HepG2 (cell line): ENCODE measurements around the gene STRA6. TPM values are rescaled to one million over a fixed set of nuclear protein-coding genes. Genes with fewer than 3 reads are reported as not detected.

Experiments
- ATAC-seq: fragments of 200-7000 bp; cut with Tn5 transposase; 3 replicates; pipeline ENCODE4 v1.9.1; 2020; ENCODE audit warnings: mild to moderate bottlenecking, moderate library complexity
- BruUV-seq: library from RNA; stranded (reverse); fragments of 400-500 nt; replicated peaks from 2 replicates; lab custom pipeline; 2021; lab: Mats Ljungman, UMichigan
- CTCF ChIA-PET: fragments of 300-600 bp; formaldehyde crosslinking; extraction: SDS; loops from one replicate; lab custom pipeline; 2021; ENCODE audit warnings: low total read pairs, inconsistent platforms, low intra/inter-chr PET ratio; lab: Yijun Ruan, JAX
- POLR2A ChIA-PET: fragments of 350-600 bp; sonication (Branson Sonifier 250); formaldehyde crosslinking; loops from one replicate; lab custom pipeline; 2020; ENCODE audit warnings: antibody characterized with exemption, inconsistent platforms; lab: Yijun Ruan, JAX
- DNase-seq: peaks from one replicate; pipeline ENCODE4 v3.0.0-alpha.2; 2015; ENCODE audit warnings: low spot score
- FAIRE-seq: peaks from 3 replicates; lab custom pipeline; 2011; peaks lifted over from hg19 to GRCh38; lab: Jason Lieb, UNC
- H2AFZ ChIP-seq: one replicate; pipeline ENCODE4 v1.6.1; 2011; ENCODE audit warnings: low read length, inconsistent platforms
- H3K27ac ChIP-seq: fragments of 300-600 bp; 3 replicates; pipeline ENCODE4 v1.8.0; 2011; ENCODE audit warnings: mixed run types, mild to moderate bottlenecking, mixed read lengths, low read length, inconsistent platforms; ENCODE audit not compliant: insufficient read depth; ENCODE audit errors: extremely low read length
- H3K27me3 ChIP-seq, 2 experiments: fragments of 200-600 bp in 1 of 2; 2 replicates in 1 of 2; 3 replicates in 1 of 2; pipeline versions ENCODE4 v1.6.0 to v1.8.0; 2011; ENCODE audit warnings: low read length in 2 of 2, mild to moderate bottlenecking in 2 of 2, moderate library complexity in 2 of 2, inconsistent platforms in 1 of 2; ENCODE audit not compliant: insufficient read depth in 2 of 2, control insufficient read depth in 1 of 2
- H3K36me3 ChIP-seq, 2 experiments: fragments of 200-600 bp in 1 of 2; replicated peaks in 1 of 2; 2 replicates in 1 of 2; 3 replicates in 1 of 2; pipeline versions ENCODE4 v1.5.1 to v1.8.0; 2011; ENCODE audit warnings: low read length in 2 of 2, inconsistent platforms in 1 of 2; ENCODE audit not compliant: insufficient read depth in 2 of 2, control insufficient read depth in 1 of 2
- H3K4me1 ChIP-seq: 2 replicates; pipeline ENCODE4 v1.5.1; 2012; ENCODE audit warnings: low read length, inconsistent platforms; ENCODE audit not compliant: insufficient read depth
- H3K4me2 ChIP-seq: 2 replicates; pipeline ENCODE4 v1.6.0; 2011; ENCODE audit warnings: low read depth, low read length, inconsistent platforms
- H3K4me3 ChIP-seq, 3 experiments: fragments of 200-600 bp in 1 of 3; sonication (generic), shearing (Covaris generic) in 1 of 3; replicated peaks in 1 of 3; 2 replicates each; pipeline ENCODE4 v1.5.1; 2011 to 2016; ENCODE audit warnings: low read length in 3 of 3, inconsistent platforms in 2 of 3, low read depth in 2 of 3, mild to moderate bottlenecking in 2 of 3, control low read depth in 1 of 3, mixed read lengths in 1 of 3; ENCODE audit not compliant: insufficient read depth in 1 of 3
- H3K79me2 ChIP-seq: one replicate; pipeline ENCODE4 v1.6.1; 2011; ENCODE audit warnings: low read length, inconsistent platforms; ENCODE audit not compliant: insufficient read depth
- H3K9ac ChIP-seq: 2 replicates; pipeline ENCODE4 v1.6.0; 2011; ENCODE audit warnings: mild to moderate bottlenecking, low read depth, low read length, inconsistent platforms; ENCODE audit not compliant: insufficient read depth
- H3K9me3 ChIP-seq: 2 replicates; pipeline ENCODE4 v1.5.1; 2012; ENCODE audit warnings: mild to moderate bottlenecking, low read length
- H4K20me1 ChIP-seq: 2 replicates; pipeline ENCODE4 v1.6.0; 2011; ENCODE audit warnings: inconsistent platforms, mild to moderate bottlenecking, low read length, moderate library complexity; ENCODE audit not compliant: insufficient read depth
- CBX5 ChIP-seq: sonication (generic); formaldehyde crosslinking; IDR thresholded peaks from 2 replicates; pipeline ENCODE4 v1.4.0; 2020; ENCODE audit warnings: missing genetic modification reagents, borderline replicate concordance
- FOXP4 ChIP-seq: sonication (generic); formaldehyde crosslinking; IDR thresholded peaks from 2 replicates; pipeline ENCODE4 v1.4.0; 2020; ENCODE audit warnings: missing genetic modification reagents
- KLF13 ChIP-seq: sonication (generic); formaldehyde crosslinking; IDR thresholded peaks from 2 replicates; pipeline ENCODE4 v1.4.0; 2020; ENCODE audit warnings: mild to moderate bottlenecking, missing genetic modification reagents
- ZBTB25 ChIP-seq: IDR thresholded peaks from 2 replicates; pipeline ENCODE4 v1.6.1; 2018; ENCODE audit warnings: missing genetic modification reagents
- ZBTB37 ChIP-seq: sonication (generic); formaldehyde crosslinking; IDR thresholded peaks from 2 replicates; pipeline ENCODE4 v1.4.0; 2020; ENCODE audit warnings: mild to moderate bottlenecking, missing genetic modification reagents
- ZNF136 ChIP-seq: sonication (generic); formaldehyde crosslinking; IDR thresholded peaks from 2 replicates; pipeline ENCODE4 v1.8.1; 2022; ENCODE audit warnings: low read depth, mild to moderate bottlenecking, moderate library complexity, missing genetic modification reagents
- ZNF703 ChIP-seq: sonication (generic); formaldehyde crosslinking; IDR thresholded peaks from 2 replicates; pipeline ENCODE4 v1.5.1; 2020; ENCODE audit warnings: missing genetic modification reagents, mild to moderate bottlenecking, moderate library complexity, borderline replicate concordance
- WGBS: methylation state at CpG from one replicate; pipeline ENCODE4 v1.1.6; 2017; ENCODE audit warnings: low lambda C conversion rate; 5-methylcytosine and 5-hydroxymethylcytosine counted together
- in situ Hi-C: cut with HindIII; loops from 2 replicates; pipeline ENCODE4 v1.10.0; 2017; ENCODE audit warnings: low pct_unique_long_range_greater_than_20kb; ENCODE audit not compliant: extremely low pct_ligation_motif_present
- intact Hi-C: fragments of 100-400 bp; cut with micrococcal nuclease; formaldehyde crosslinking; loops from one replicate; pipeline ENCODE4 v1.10.0; 2022; ENCODE audit not compliant: unreplicated experiment
- polyA plus RNA-seq, 8 experiments: library from polyadenylated mRNA; depleted of rRNA in 3 of 8; stranded (reverse) in 7 of 8; unstranded in 1 of 8; fragments of >200 nt; fragmentation: Illumina TruSeq in 4 of 8; extraction: Trizol in 4 of 8; gene quantifications; 2 replicates each; pipeline versions ENCODE4 v1.2.1 to v1.2.3, GENCODE V29; 2011 to 2016; ENCODE audit warnings: low read depth in 4 of 8, missing spikeins in 1 of 8, mixed read lengths in 1 of 8; ENCODE audit not compliant: insufficient read depth in 1 of 8
- total RNA-seq, 5 experiments: library from RNA; depleted of rRNA; stranded (reverse); fragments of >200 nt; fragmentation: Illumina TruSeq; extraction: Trizol; gene quantifications; 2 replicates each; pipeline ENCODE4 v1.2.3, GENCODE V29; 2016; ENCODE audit warnings: low read depth in 1 of 5

The STRA6 gene
- total and polyA plus RNA-seq, 2 of the 13 experiments (the other 11 are each of a cell fraction or from before 2014, with no cell fraction given) = 1.6 to 2.1 TPM

- H3K27me3 ChIP-seq = no peaks in the 10 kb centered on the region
- H2AFZ ChIP-seq = no peak overlapping the region
- no peak overlapping the region for H3K4me3 ChIP-seq
- ATAC-seq = no peak
- POLR2A ChIA-PET = no interaction called here
- no TSS peak for BruUV-seq
- no peaks in the 10 kb centered on the region for H3K9me3 ChIP-seq
- H3K27ac ChIP-seq = no peak overlapping the region
- in situ Hi-C loops = no loop called here
- H4K20me1 ChIP-seq = no peaks in the 10 kb centered on the region
- FAIRE-seq = no peak
- 41% methylated on average over 5 of the region's 5 CpGs for WGBS
- CTCF ChIA-PET = no interaction called here
- no peak for DNase-seq
- no peak for TF ChIP-seq ZNF703 (CRISPR knock-in tag)
- TF ChIP-seq ZBTB25 (CRISPR knock-in tag) = no peak
- TF ChIP-seq KLF13 = no peak
- no peak for TF ChIP-seq ZBTB37 (CRISPR knock-in tag)
- TF ChIP-seq CBX5 = no peak
- TF ChIP-seq ZNF136 (CRISPR knock-in tag) = no peak
- no peak for TF ChIP-seq FOXP4 (CRISPR knock-in tag)
- TF ChIP-seq, all 625 proteins: peak for 0
- H3K79me2 ChIP-seq = no peaks in the 10 kb centered on the region
- intact Hi-C loops = no loop called here
- H3K4me2 ChIP-seq = no peak overlapping the region
- H3K36me3 ChIP-seq = no peaks in the 10 kb centered on the region
- H3K9ac ChIP-seq = no peak overlapping the region
- 0 out of 2 replicates have a peak, but pooled peaks cover 8% of the 10 kb centered on the region for H3K4me1 ChIP-seq
Observed at GRCh38 chr15:74192751-74193150, 9.8 kb downstream of the STRA6 start.
